OCI-LY1 (cell line): ENCODE measurements around the gene DCDC1.

Experiments
- H2AFZ ChIP-seq: fragments of 200-600 bp; sonication (generic), shearing (Covaris generic); 2 replicates; pipeline ENCODE4 v1.6.0; 2014; ENCODE audit warnings: antibody characterized with exemption, mild to moderate bottlenecking, low read length
- H3F3A ChIP-seq: fragments of 200-600 bp; sonication (generic), shearing (Covaris generic); 2 replicates; pipeline ENCODE4 v1.6.0; 2014; ENCODE audit warnings: mild to moderate bottlenecking, antibody characterized with exemption, low read length, moderate library complexity; ENCODE audit not compliant: insufficient read depth
- H3K27ac ChIP-seq: fragments of 200-600 bp; sonication (generic); 2 replicates; pipeline ENCODE4 v1.5.1; 2014; ENCODE audit warnings: low read length, mixed run types, mild to moderate bottlenecking, low read depth; ENCODE audit not compliant: poor library complexity, severe bottlenecking
- H3K27me3 ChIP-seq: fragments of 200-600 bp; sonication (generic); 2 replicates; pipeline ENCODE4 v1.6.0; 2014; ENCODE audit warnings: antibody characterized with exemption, mild to moderate bottlenecking, low read length, moderate library complexity; ENCODE audit not compliant: insufficient read depth
- H3K36me3 ChIP-seq: fragments of 200-600 bp; sonication (generic); 2 replicates; pipeline ENCODE4 v1.6.1; 2014; ENCODE audit warnings: mild to moderate bottlenecking, antibody characterized with exemption, low read length, moderate library complexity, mixed read lengths; ENCODE audit not compliant: insufficient read depth
- H3K4me1 ChIP-seq: fragments of 200-600 bp; sonication (generic); 2 replicates; pipeline ENCODE4 v1.5.1; 2014; ENCODE audit warnings: mild to moderate bottlenecking, low read length, moderate library complexity; ENCODE audit not compliant: insufficient read depth, severe bottlenecking
- H3K4me2 ChIP-seq: fragments of 200-600 bp; sonication (generic), shearing (Covaris generic); 2 replicates; pipeline ENCODE4 v1.6.1; 2014; ENCODE audit warnings: low read length
- H3K4me3 ChIP-seq: fragments of 200-600 bp; sonication (generic); 2 replicates; pipeline ENCODE4 v1.5.1; 2014; ENCODE audit warnings: low read length, low read depth, mild to moderate bottlenecking, mixed read lengths; ENCODE audit not compliant: poor library complexity, severe bottlenecking
- H3K79me2 ChIP-seq: fragments of 200-600 bp; shearing (Covaris generic); 2 replicates; pipeline ENCODE4 v1.6.1; 2016; ENCODE audit warnings: mixed run types, low read length, mixed read lengths; ENCODE audit not compliant: insufficient read depth
- H3K9ac ChIP-seq: fragments of 200-600 bp; sonication (generic), shearing (Covaris generic); 2 replicates; pipeline ENCODE4 v1.6.1; 2014; ENCODE audit warnings: mild to moderate bottlenecking, low read length, mixed read lengths
- H3K9me2 ChIP-seq: fragments of 200-600 bp; sonication (generic), shearing (Covaris generic); 2 replicates; pipeline ENCODE4 v1.6.1; 2014; ENCODE audit warnings: low read depth, mild to moderate bottlenecking, low read length, mixed read lengths
- H3K9me3 ChIP-seq: fragments of 200-600 bp; shearing (Covaris generic); 2 replicates; pipeline ENCODE4 v1.6.1; 2014; ENCODE audit warnings: low read length, mixed read lengths
- H4K20me1 ChIP-seq: fragments of 200-600 bp; sonication (generic), shearing (Covaris generic); 2 replicates; pipeline ENCODE4 v1.6.0; 2016; ENCODE audit warnings: mild to moderate bottlenecking, low read length; ENCODE audit not compliant: insufficient read depth
- EZH2 ChIP-seq: fragments of 200-600 bp; sonication (generic), shearing (Covaris generic); IDR thresholded peaks from 2 replicates; pipeline ENCODE4 v1.8.0; 2017; ENCODE audit warnings: borderline replicate concordance, mixed run types, mild to moderate bottlenecking, antibody characterized with exemption, low read length, moderate library complexity, mixed read lengths
- TF ChIP-seq, protein P1 (sequence below): fragments of 200-600 bp; sonication (generic), shearing (Covaris generic); IDR thresholded peaks from 2 replicates; pipeline ENCODE4 v1.5.1; 2017; ENCODE audit warnings: mild to moderate bottlenecking, antibody characterized with exemption, low read length, moderate library complexity, mixed read lengths

DCDC1 gene

GRCh38 chr11:31375879-31376278, 6.3 kb upstream of the DCDC1 start:
- TF ChIP-seq EZH2: no peak
- H3K4me2 ChIP-seq: 0 out of 2 replicates have a peak overlapping the region, but pooled peaks have one; percentile 39
- no peaks in the 10 kb centered on the region for H4K20me1 ChIP-seq
- H3K36me3 ChIP-seq: no peaks in the 10 kb centered on the region
- no peaks in the 10 kb centered on the region for H3F3A ChIP-seq
- H3K9ac ChIP-seq: no peak overlapping the region
- H2AFZ ChIP-seq: no peak overlapping the region
- peaks cover 13% of the 10 kb centered on the region for H3K4me1 ChIP-seq
- H3K27ac ChIP-seq: no peak overlapping the region
- H3K9me3 ChIP-seq: no peaks in the 10 kb centered on the region
- no peaks in the 10 kb centered on the region for H3K9me2 ChIP-seq
- no peak overlapping the region for H3K4me3 ChIP-seq
- no peaks in the 10 kb centered on the region for H3K27me3 ChIP-seq
- H3K79me2 ChIP-seq: 0 out of 2 replicates have a peak, but pooled peaks cover 11% of the 10 kb centered on the region

DNA sequence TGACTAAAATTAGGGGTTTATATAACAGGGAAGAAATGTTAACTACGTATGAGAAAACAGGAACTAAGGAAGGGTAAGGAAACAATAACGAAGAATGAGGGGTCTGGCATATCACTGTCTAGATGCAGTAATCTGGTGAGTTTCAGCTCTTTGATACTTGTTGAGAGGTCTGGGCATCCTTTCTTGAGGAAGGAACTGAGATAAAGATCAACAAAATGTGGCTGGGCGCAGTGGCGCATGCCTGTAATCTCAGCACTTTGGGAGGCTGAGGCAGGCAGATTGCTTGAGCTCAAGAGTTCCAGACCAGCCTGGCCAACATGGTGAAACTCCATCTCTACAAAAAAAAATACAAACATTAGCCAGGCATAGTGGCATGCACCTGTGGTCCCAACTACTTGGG, 2.7 kb downstream of the DCDC1 start:
- Histone ChIP-seq H3F3A (no peaks in the 10 kb centered on the region), H3K4me3 (no peak overlapping the region), H4K20me1 (no peaks in the 10 kb centered on the region), H3K27me3 (no peaks in the 10 kb centered on the region), H3K9ac (no peak overlapping the region), H3K36me3 (no peaks in the 10 kb centered on the region), H3K4me2 (no peak overlapping the region), H2AFZ (no peak overlapping the region), H3K27ac (no peak overlapping the region), H3K4me1 (peaks cover 19% of the 10 kb centered on the region), H3K9me2 (no peaks in the 10 kb centered on the region), H3K79me2 (peaks cover 8% of the 10 kb centered on the region; the same call in 1 of the 2 replicates), H3K9me3 (no peaks in the 10 kb centered on the region)
- TF ChIP-seq EZH2: no peak
- TF ChIP-seq, protein P1, sequence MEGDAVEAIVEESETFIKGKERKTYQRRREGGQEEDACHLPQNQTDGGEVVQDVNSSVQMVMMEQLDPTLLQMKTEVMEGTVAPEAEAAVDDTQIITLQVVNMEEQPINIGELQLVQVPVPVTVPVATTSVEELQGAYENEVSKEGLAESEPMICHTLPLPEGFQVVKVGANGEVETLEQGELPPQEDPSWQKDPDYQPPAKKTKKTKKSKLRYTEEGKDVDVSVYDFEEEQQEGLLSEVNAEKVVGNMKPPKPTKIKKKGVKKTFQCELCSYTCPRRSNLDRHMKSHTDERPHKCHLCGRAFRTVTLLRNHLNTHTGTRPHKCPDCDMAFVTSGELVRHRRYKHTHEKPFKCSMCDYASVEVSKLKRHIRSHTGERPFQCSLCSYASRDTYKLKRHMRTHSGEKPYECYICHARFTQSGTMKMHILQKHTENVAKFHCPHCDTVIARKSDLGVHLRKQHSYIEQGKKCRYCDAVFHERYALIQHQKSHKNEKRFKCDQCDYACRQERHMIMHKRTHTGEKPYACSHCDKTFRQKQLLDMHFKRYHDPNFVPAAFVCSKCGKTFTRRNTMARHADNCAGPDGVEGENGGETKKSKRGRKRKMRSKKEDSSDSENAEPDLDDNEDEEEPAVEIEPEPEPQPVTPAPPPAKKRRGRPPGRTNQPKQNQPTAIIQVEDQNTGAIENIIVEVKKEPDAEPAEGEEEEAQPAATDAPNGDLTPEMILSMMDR: no peak

- no peak overlapping the region for H3K4me3 ChIP-seq
These were observed 7.8 kb downstream of the DCDC1 start for GRCh38 chr11:31361743-31362142.

GRCh38 chr11:31355817-31356216, 13.7 kb downstream of the DCDC1 start:
- no peaks in the 10 kb centered on the region for H3K36me3 ChIP-seq
- H3K9me2 ChIP-seq: no peaks in the 10 kb centered on the region
- H3K27ac ChIP-seq: no peak overlapping the region
- no peaks in the 10 kb centered on the region for H3K79me2 ChIP-seq
- no peaks in the 10 kb centered on the region for H4K20me1 ChIP-seq
- no peak overlapping the region for H2AFZ ChIP-seq
- no peak overlapping the region for H3K4me2 ChIP-seq
- no peaks in the 10 kb centered on the region for H3K4me1 ChIP-seq
- no peaks in the 10 kb centered on the region for H3K27me3 ChIP-seq
- TF ChIP-seq EZH2: no peak
- TF ChIP-seq, protein P1: no peak
- no peak overlapping the region for H3K9ac ChIP-seq
- H3F3A ChIP-seq: no peaks in the 10 kb centered on the region
- no peak overlapping the region for H3K4me3 ChIP-seq
- no peaks in the 10 kb centered on the region for H3K9me3 ChIP-seq

More at GRCh38 chr11:31361743-31362142, 7.8 kb downstream of the DCDC1 start:
- Histone ChIP-seq H3K4me1 (no peaks in the 10 kb centered on the region), H3K36me3 (no peaks in the 10 kb centered on the region), H3K9me3 (no peaks in the 10 kb centered on the region), H3K4me2 (no peak overlapping the region), H3K27me3 (no peaks in the 10 kb centered on the region), H3K9me2 (no peaks in the 10 kb centered on the region), H3F3A (no peaks in the 10 kb centered on the region), H3K79me2 (no peaks in the 10 kb centered on the region), H3K9ac (no peak overlapping the region), H3K27ac (no peak overlapping the region), H2AFZ (no peak overlapping the region), H4K20me1 (no peaks in the 10 kb centered on the region)
- TF ChIP-seq EZH2: no peak
- TF ChIP-seq, protein P1: no peak
